Endodermal cell (in vitro differentiated cells): ENCODE results near the gene TPRKB. TPM values are rescaled to one million over a fixed set of nuclear protein-coding genes. Genes with fewer than 3 reads are reported as not detected.

Experiments used
- DNase-seq: peaks from one replicate; pipeline ENCODE4 v3.0.0-alpha.2; 2017
- H3K27ac ChIP-seq: 2 replicates; pipeline ENCODE4 v1.5.1; 2013; ENCODE audit warnings: mild to moderate bottlenecking, low read depth, low read length, moderate library complexity
- H3K27me3 ChIP-seq: 2 replicates; pipeline ENCODE4 v1.6.1; 2013; ENCODE audit warnings: mild to moderate bottlenecking, low read length, moderate library complexity; ENCODE audit not compliant: insufficient read depth, control insufficient read depth, poor library complexity, severe bottlenecking
- H3K36me3 ChIP-seq: 2 replicates; pipeline ENCODE4 v1.7.0; 2013; ENCODE audit warnings: mild to moderate bottlenecking, low read length, moderate library complexity; ENCODE audit not compliant: control insufficient read depth, insufficient read depth
- H3K4me1 ChIP-seq: one replicate; pipeline ENCODE4 v1.7.0; 2013; ENCODE audit warnings: low read length; ENCODE audit not compliant: control insufficient read depth, insufficient read depth
- H3K4me3 ChIP-seq: 2 replicates; pipeline ENCODE4 v1.5.1; 2013; ENCODE audit warnings: mild to moderate bottlenecking, low read length, moderate library complexity
- H3K9ac ChIP-seq: 2 replicates; pipeline ENCODE4 v1.6.1; 2013; ENCODE audit warnings: mild to moderate bottlenecking, low read length, moderate library complexity; ENCODE audit not compliant: poor library complexity, severe bottlenecking; ENCODE audit errors: extremely low read depth
- H3K9me3 ChIP-seq: 2 replicates; pipeline ENCODE4 v1.6.1; 2013; ENCODE audit warnings: mild to moderate bottlenecking, low read length, moderate library complexity; ENCODE audit not compliant: control insufficient read depth
- H3K27ac Mint-ChIP-seq: 2 replicates; pipeline ENCODE4 v1.8.0; 2020; ENCODE audit warnings: mixed read lengths
- H3K27me3 Mint-ChIP-seq: 2 replicates; pipeline ENCODE4 v1.8.0; 2021; ENCODE audit warnings: mild to moderate bottlenecking, mixed read lengths; ENCODE audit not compliant: insufficient read depth
- H3K36me3 Mint-ChIP-seq: 2 replicates; pipeline ENCODE4 v1.8.0; 2020; ENCODE audit warnings: low read depth, mixed read lengths
- H3K4me1 Mint-ChIP-seq: 2 replicates; pipeline ENCODE4 v1.8.0; 2020; ENCODE audit warnings: mixed read lengths
- H3K4me3 Mint-ChIP-seq: 2 replicates; pipeline ENCODE4 v1.8.0; 2020; ENCODE audit warnings: mild to moderate bottlenecking, moderate library complexity, mixed read lengths
- H3K9me3 Mint-ChIP-seq: 2 replicates; pipeline ENCODE4 v1.8.0; 2020; ENCODE audit warnings: mild to moderate bottlenecking, mixed read lengths
- CTCF ChIP-seq: fragments of 200-600 bp; sonication (generic); conservative IDR thresholded peaks from 2 replicates; pipeline ENCODE4 v1.5.0; 2021; ENCODE audit warnings: antibody characterized with exemption, mild to moderate bottlenecking
- WGBS, 2 experiments: methylation state at CpG; one replicate each; pipeline versions ENCODE4 v1.1.5 to v1.1.7; 2013; ENCODE audit warnings: missing lambda C conversion rate in 2 of 2, mixed read lengths in 1 of 2; ENCODE audit not compliant: insufficient coverage in 1 of 2, insufficient read length in 1 of 2; 5-methylcytosine and 5-hydroxymethylcytosine counted together
- total RNA-seq, 2 donors: library from RNA; stranded (reverse); fragmentation: NEBNext Ultra II Directional in 1 of 2; extraction: Animal tissue kit (Norgen Biotek cat#: 25700) in 1 of 2; gene quantifications; 2 replicates in 1 of 2; 3 replicates in 1 of 2; pipeline ENCODE4 v1.2.1, GENCODE V29; 2021

TPRKB gene
- total RNA-seq, 2 donors from 2014 or later = 37.9 to 42.7 TPM

DNA sequence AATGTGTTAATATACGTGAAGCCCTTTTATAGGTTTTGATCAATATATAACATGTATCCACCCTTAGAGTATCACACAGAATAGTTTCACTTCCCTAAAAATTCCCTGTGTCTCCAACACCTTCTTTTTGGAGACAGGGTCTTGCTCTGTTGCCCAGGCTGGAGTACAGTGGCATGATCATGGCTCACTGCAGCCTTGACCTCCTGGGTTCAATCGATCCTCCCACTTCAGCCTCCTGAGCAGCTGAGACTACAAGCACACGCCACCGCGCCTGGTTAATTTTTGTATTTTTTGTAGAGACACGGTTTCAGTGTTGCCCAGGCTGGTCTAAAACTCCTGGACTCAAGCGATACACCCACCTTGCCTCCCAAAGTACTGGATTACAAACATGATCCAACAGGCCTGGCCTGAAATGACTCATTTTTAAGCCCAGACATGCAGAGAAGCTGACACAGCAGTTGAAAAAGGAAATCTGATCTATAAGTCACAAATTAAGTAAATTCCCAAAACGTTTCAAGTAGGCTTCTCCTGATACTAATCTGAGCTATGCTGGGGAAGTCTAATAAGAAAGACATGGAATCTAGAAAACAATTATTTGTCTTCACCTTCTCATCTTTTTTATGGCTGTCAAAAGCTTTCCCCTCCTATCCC is 39.8 kb upstream of the TPRKB start:
- DNase-seq = no peak
- Histone ChIP-seq H3K36me3 (peaks cover 44% of the 10 kb centered on the region), H3K4me1 (no peaks in the 10 kb centered on the region), H3K4me3 (no peak overlapping the region), H3K27me3 (no peaks in the 10 kb centered on the region), H3K27ac (no peak overlapping the region), H3K9ac (no peak overlapping the region), H3K9me3 (no peaks in the 10 kb centered on the region)
- 95 to 98% methylated on average over 6 to 8 of the region's 8 CpGs for WGBS, 2 experiments
- no peak for TF ChIP-seq CTCF
- H3K9me3 Mint-ChIP-seq = no peaks in the 10 kb centered on the region
- peaks cover 5% of the 10 kb centered on the region for H3K4me1 Mint-ChIP-seq
- peak overlapping the region; percentile 52 for H3K27ac Mint-ChIP-seq
- H3K36me3 Mint-ChIP-seq = peaks cover 42% of the 10 kb centered on the region
- H3K4me3 Mint-ChIP-seq = no peak overlapping the region
- no peaks in the 10 kb centered on the region for H3K27me3 Mint-ChIP-seq

DNA sequence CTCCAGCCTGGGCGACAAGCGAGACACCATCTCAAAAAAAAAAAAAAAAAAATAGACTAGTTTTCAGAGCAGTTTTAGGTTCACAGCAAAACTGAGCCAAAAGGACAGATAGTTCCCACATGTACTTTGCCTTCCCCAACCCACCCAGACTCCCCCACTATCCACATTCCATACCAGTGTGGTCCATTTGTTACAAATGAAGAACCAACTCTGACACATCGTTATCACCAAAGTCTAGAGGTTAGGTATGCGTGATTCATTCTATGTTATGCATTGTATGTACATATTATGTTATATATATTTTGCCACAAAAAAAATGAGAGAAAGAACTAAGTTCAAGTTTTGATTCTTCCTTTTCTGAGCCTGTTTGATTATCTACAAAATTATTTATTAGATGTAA is 39.2 kb upstream of the TPRKB start:
- no peak overlapping the region for H3K27ac Mint-ChIP-seq
- Histone ChIP-seq H3K36me3 (peaks cover 44% of the 10 kb centered on the region), H3K9me3 (no peaks in the 10 kb centered on the region), H3K4me1 (no peaks in the 10 kb centered on the region), H3K4me3 (no peak overlapping the region), H3K27me3 (no peaks in the 10 kb centered on the region), H3K27ac (no peak overlapping the region), H3K9ac (no peak overlapping the region)
- no peak overlapping the region for H3K4me3 Mint-ChIP-seq
- H3K36me3 Mint-ChIP-seq = peaks cover 45% of the 10 kb centered on the region
- no peaks in the 10 kb centered on the region for H3K9me3 Mint-ChIP-seq
- H3K4me1 Mint-ChIP-seq = peaks cover 5% of the 10 kb centered on the region
- whole genome bisulfite sequencing, 2 experiments = 100% methylated on average over 3 of the region's 4 CpGs; no CpG with 5 or more reads in 1 of the 2 experiments
- no peak for DNase-seq
- no peaks in the 10 kb centered on the region for H3K27me3 Mint-ChIP-seq
- TF ChIP-seq CTCF = no peak

- TF ChIP-seq CTCF = no peak
- Mint-ChIP-seq H3K27ac (no peak overlapping the region), H3K4me3 (no peak overlapping the region), H3K36me3 (peaks cover 70% of the 10 kb centered on the region), H3K9me3 (no peaks in the 10 kb centered on the region), H3K4me1 (no peaks in the 10 kb centered on the region), H3K27me3 (no peaks in the 10 kb centered on the region)
- peaks cover 70% of the 10 kb centered on the region for H3K36me3 ChIP-seq
- DNase-seq = no peak
- H3K27me3 ChIP-seq = no peaks in the 10 kb centered on the region
- no peak overlapping the region for H3K27ac ChIP-seq
- no peak overlapping the region for H3K4me3 ChIP-seq
- no peaks in the 10 kb centered on the region for H3K4me1 ChIP-seq
- H3K9ac ChIP-seq = no peak overlapping the region
- H3K9me3 ChIP-seq = no peaks in the 10 kb centered on the region
Observed at GRCh38 chr2:73772819-73773218, 35.7 kb upstream of the TPRKB start.
